Psoas muscle (tissue), 8 donors: ENCODE data around the gene OSBPL8. TPM values are rescaled to one million over a fixed set of nuclear protein-coding genes. Genes with fewer than 3 reads are reported as not detected.

Experiments
- ATAC-seq, 4 donors: fragments of 200-7000 bp; cut with Tn5 transposase; one replicate each; pipeline ENCODE4 v1.9.1; 2020; ENCODE audit warnings: moderate library complexity in 3 of 4, mild to moderate bottlenecking in 2 of 4
- DNase-seq, 2 donors: peaks; one replicate each; pipeline ENCODE4 v3.0.0-alpha.2; 2020
- H3K27ac ChIP-seq: fragments of 200-600 bp; one replicate; pipeline ENCODE4 v1.8.0; 2022
- H3K27me3 ChIP-seq, 3 donors: fragments of 200-600 bp in 1 of 3; one replicate each; pipeline versions ENCODE4 v1.6.1 to v1.8.0; 2013 to 2022; ENCODE audit warnings: low read length in 2 of 3, mild to moderate bottlenecking in 2 of 3, moderate library complexity in 1 of 3; ENCODE audit not compliant: insufficient read depth in 3 of 3
- H3K36me3 ChIP-seq, 2 donors: fragments of 200-600 bp in 1 of 2; one replicate each; pipeline versions ENCODE4 v1.6.1 to v1.8.0; 2013 to 2022; ENCODE audit warnings: low read depth in 1 of 2, mild to moderate bottlenecking in 1 of 2, moderate library complexity in 1 of 2; ENCODE audit not compliant: insufficient read depth in 1 of 2
- H3K4me1 ChIP-seq: fragments of 200-600 bp; one replicate; pipeline ENCODE4 v1.8.0; 2022
- H3K4me3 ChIP-seq: fragments of 200-600 bp; one replicate; pipeline ENCODE4 v1.8.0; 2022; ENCODE audit warnings: mild to moderate bottlenecking
- H3K9me3 ChIP-seq: fragments of 200-600 bp; one replicate; pipeline ENCODE4 v1.8.0; 2022
- CTCF ChIP-seq: fragments of 200-600 bp; IDR thresholded peaks from one replicate; pipeline ENCODE4 v1.8.0; 2022; ENCODE audit warnings: antibody characterized with exemption
- WGBS, 3 donors: extraction: QIAGEN DNeasy Blood & Tissue Kit; methylation state at CpG; one replicate each; pipeline versions ENCODE4 v1.1.6 to v1.1.7; 2013; 5-methylcytosine and 5-hydroxymethylcytosine counted together
- intact Hi-C, 2 donors: fragments of 100-400 bp; cut with DNase I; formaldehyde crosslinking; loops; one replicate each; pipeline versions ENCODE4 v1.11.0 to v1.14.2; 2022
- polyA plus RNA-seq, 3 donors: library from polyadenylated mRNA; stranded (reverse); fragments of 200-250 nt; gene quantifications; one replicate each; pipeline ENCODE4 v1.2.3, GENCODE V29; 2013
- total RNA-seq, 4 donors: library from RNA; stranded (reverse); fragmentation: NEBNext Ultra II Directional in 2 of 4; extraction: Animal tissue kit (Norgen Biotek cat#: 25700) in 2 of 4; gene quantifications; one replicate each; pipeline versions ENCODE4 v1.2.1 to v1.2.4, GENCODE V29; 2021 to 2023
- donor health status: healthy with polysubstance abuse.
- donor health status: DM: no; HTN: no; CAD: no; lungs with moderate emphysema.
- donor health status: Bipolar disorder and iron deficiency.
- donor health status: healthy.
- donor health status: DM: yes; HTN: yes; CAD: no.
- donor health status: DM: no; HTN: no; CAD: no.
- donor health status: DM: no; HTN: no; CAD: no.
- donor health status: DM: yes; HTN: yes; CAD: no.

OSBPL8 gene
- total and polyA plus RNA-seq, 7 donors: 9.2 to 64.3 (median 39.5) TPM

GRCh38 chr12:76544601-76545261 lies 14.8 kb downstream of the OSBPL8 start:
- TF ChIP-seq CTCF: no peak
- intact Hi-C loops: no loop called here
- Histone ChIP-seq H3K4me3 (no peak overlapping the region), H3K9me3 (no peaks in the 10 kb centered on the region), H3K27me3 (no peaks in the 10 kb centered on the region), H3K36me3 (no peaks in the 10 kb centered on the region), H3K4me1 (peaks cover 59% of the 10 kb centered on the region), H3K27ac (no peak overlapping the region)
- ATAC-seq (peak in 1 of 4 donors; percentile 19), DNase-seq (no peak)
- 94 to 97% (median 95%) methylated on average over 4 of the region's 4 CpGs for WGBS, 3 donors

GRCh38 chr12:76543813-76544347 lies 15.7 kb downstream of the OSBPL8 start:
- 72 to 84% (median 78%) methylated on average over 4 of the region's 4 CpGs for WGBS, 3 donors
- H3K9me3 ChIP-seq: no peaks in the 10 kb centered on the region
- H3K36me3 ChIP-seq: no peaks in the 10 kb centered on the region
- peaks cover 52% of the 10 kb centered on the region for H3K4me1 ChIP-seq
- DNase-seq (no peak), ATAC-seq (no peak)
- intact Hi-C loops: no loop called here
- no peaks in the 10 kb centered on the region for H3K27me3 ChIP-seq
- H3K4me3 ChIP-seq: no peak overlapping the region
- H3K27ac ChIP-seq: no peak overlapping the region
- no peak for TF ChIP-seq CTCF

DNA sequence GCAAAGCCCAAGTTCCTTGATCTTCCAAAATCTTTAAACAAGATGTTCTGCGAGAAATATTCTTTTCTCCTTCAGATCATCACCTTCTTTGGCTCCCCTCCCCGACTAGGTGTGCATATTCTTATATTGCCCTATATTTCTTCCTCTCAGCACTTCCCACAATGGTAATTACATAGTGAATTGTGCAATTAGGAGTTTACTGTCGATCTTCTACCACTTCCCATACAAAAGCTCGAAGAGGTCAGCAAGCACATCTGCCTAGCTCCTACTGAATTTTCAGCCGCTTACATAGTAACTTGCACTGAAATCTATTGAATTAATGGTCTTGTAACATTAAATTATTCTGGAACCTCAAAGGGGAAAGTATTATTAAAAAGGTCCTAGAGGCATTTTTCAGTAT lies 16.7 kb downstream of the OSBPL8 start:
- ATAC-seq (no peak), DNase-seq (no peak)
- peaks cover 43% of the 10 kb centered on the region for H3K4me1 ChIP-seq
- no peaks in the 10 kb centered on the region for H3K9me3 ChIP-seq
- no peak overlapping the region for H3K27ac ChIP-seq
- H3K36me3 ChIP-seq: no peaks in the 10 kb centered on the region
- intact Hi-C loops: no loop called here
- no peaks in the 10 kb centered on the region for H3K27me3 ChIP-seq
- no peak for TF ChIP-seq CTCF
- H3K4me3 ChIP-seq: no peak overlapping the region
- 71 to 78% (median 74%) methylated on average over 5 of the region's 5 CpGs for whole genome bisulfite sequencing, 3 donors

GRCh38 chr12:76539727-76540126 lies 19.8 kb downstream of the OSBPL8 start:
- intact Hi-C loops: no loop called here
- DNase-seq (no peak), ATAC-seq (no peak)
- peaks cover 12% of the 10 kb centered on the region for H3K4me1 ChIP-seq
- 78 to 80% (median 79%) methylated on average over 6 of the region's 6 CpGs for WGBS, 3 donors
- H3K4me3 ChIP-seq: no peak overlapping the region
- H3K27me3 ChIP-seq: no peaks in the 10 kb centered on the region
- no peaks in the 10 kb centered on the region for H3K36me3 ChIP-seq
- no peak for TF ChIP-seq CTCF
- H3K9me3 ChIP-seq: no peaks in the 10 kb centered on the region
- H3K27ac ChIP-seq: no peak overlapping the region

- H3K27me3 ChIP-seq: no peaks in the 10 kb centered on the region
- intact Hi-C loops: no loop called here
- no peak overlapping the region for H3K27ac ChIP-seq
- ATAC-seq: no peak
- no peaks in the 10 kb centered on the region for H3K9me3 ChIP-seq
- WGBS, 3 donors: 95 to 98% (median 96%) methylated on average over 2 of the region's 2 CpGs
- peaks cover 10% of the 10 kb centered on the region for H3K4me1 ChIP-seq
- no peak for DNase-seq
- no peaks in the 10 kb centered on the region for H3K36me3 ChIP-seq
- no peak overlapping the region for H3K4me3 ChIP-seq
- TF ChIP-seq CTCF: no peak
These were observed 21.6 kb downstream of the OSBPL8 start for GRCh38 chr12:76537923-76538322.
